HG03342 (cell line): ENCODE results near the gene SRP68.

Experiments
- ATAC-seq: cut with Tn5 transposase; IDR thresholded peaks from one replicate; pipeline ENCODE4 v1.9.1; 2021; ENCODE audit warnings: mild to moderate bottlenecking, moderate library complexity; ENCODE audit not compliant: unreplicated experiment

Gene SRP68

DNA sequence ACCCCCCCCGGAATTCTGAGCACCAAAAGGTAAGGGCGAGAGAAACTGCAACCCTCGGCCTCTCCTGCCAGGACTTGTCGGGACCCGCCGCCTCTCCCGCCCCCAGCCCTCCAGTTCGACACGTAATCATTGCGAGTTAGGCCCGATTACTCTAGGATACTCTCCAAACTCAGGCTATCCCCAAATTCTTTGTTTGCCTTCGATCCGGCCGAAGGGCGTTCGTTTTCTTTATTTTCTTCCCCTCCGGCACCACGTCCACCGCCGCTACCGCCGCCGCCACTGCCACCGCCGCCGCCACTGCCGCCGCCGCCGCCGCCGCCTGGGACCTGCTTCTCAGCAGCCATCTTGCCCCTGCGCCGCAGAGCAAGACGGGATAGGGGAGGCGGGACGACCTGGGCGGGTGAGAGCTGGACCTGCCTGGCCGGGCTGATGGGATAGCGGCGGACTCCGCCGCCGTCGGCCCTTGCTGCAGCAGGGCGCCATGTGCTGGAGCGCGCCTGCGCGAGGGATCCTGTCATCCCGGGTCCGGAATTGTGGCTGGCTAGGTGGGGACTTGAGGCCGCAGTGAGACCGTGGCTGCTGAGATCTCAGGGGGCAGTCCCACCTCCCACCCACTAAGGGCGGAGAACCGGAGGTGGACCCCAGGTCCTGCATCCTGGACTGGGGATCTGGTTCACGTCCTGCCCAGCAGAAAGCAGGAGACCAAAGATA is at the start of gene SRP68:
SRP68 (minus strand) TSS at position 370 of the 711 bp plus-strand sequence; CDS start at position 344, 26 bp downstream.
- peak; percentile 82 for ATAC-seq

DNA sequence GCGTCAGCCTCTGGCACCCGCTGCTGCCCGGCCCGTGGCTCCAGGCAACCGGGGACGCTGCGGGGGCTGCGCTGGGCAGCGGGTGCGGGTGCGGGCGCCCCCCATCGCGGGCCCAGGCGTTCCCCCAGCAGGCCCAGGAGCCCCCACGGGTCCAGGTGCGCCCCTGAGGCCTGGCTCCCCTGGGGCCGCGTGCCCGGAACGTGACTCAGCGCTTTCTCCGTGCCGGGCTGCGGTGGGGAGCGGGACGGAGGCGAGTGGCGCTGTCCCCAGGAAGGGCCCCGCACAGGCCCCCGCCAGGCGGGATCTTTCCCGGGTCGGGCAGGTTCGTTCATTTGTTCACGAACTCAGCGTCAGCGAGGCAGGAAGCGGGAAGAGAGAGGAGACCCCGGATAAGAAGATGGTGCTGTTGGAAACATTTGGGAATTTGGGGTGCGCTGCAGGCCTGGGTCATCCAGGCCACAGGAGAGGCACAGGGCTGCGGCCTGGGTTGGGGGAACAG is 49.7 kb upstream of the SRP68 start:
- peak; percentile 19 for ATAC-seq

DNA sequence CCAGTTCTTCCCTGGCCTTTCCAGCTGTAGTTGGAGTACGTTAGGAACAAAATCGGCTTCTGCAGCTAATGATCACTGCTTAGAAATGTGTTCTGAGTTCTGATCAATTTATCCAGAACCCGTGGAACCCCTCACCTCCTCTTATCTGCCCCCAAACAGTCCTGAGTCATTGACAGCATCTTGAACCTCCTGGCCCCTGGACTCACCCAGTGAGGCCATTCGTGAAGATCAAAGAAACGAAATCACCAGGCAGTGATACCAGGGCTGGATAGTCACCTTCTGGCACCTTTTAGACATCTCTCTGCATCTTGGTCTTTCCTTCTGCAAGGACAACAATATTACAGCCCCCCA is 48.3 kb upstream of the SRP68 start:
- no peak for ATAC-seq

DNA sequence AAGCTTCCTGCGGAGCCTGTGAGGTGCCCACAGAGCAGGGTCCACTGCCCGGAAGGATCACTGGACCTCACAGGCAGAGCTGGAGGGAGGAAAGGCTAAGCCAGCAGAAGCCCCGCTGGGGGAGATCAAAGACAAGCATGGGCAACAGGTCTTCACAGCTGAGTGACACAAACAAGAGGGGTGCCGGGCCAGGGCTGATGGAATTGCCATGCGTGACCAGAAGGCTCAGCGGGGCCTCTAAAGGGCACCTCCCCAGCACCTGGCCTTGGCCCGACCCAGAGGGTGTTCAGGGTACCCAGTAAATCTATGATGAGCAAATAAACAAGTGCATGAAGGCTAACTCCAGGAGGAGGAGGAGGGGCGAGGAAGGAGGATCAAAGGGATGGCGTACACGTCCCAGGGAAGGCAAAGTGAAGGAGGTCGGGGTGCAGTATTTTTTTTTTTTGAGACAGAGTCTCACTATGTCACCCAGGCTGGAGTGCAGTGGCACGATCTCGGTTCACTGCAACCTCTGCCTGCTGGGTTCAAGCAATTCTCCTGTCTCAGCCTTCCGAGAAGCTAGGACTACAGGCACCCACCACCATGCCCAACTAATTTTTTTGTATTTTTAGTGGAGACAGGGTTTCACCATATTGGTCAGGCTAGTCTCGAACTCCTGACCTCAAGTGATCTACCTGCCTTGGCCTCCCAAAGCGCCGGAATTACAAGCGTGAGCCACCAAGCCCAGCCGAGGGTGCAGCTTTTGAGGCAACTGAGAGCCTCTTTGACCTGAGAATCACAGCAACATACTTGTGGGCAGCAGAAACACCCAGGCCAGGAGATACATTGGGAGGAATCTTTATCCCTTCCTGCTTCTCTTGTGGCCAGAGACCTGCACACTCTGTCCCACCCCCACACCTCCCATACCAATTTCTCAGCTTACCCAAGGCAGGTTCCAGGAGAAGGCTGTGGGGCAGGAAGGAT is 47.4 kb upstream of the SRP68 start:
- no peak for ATAC-seq

DNA sequence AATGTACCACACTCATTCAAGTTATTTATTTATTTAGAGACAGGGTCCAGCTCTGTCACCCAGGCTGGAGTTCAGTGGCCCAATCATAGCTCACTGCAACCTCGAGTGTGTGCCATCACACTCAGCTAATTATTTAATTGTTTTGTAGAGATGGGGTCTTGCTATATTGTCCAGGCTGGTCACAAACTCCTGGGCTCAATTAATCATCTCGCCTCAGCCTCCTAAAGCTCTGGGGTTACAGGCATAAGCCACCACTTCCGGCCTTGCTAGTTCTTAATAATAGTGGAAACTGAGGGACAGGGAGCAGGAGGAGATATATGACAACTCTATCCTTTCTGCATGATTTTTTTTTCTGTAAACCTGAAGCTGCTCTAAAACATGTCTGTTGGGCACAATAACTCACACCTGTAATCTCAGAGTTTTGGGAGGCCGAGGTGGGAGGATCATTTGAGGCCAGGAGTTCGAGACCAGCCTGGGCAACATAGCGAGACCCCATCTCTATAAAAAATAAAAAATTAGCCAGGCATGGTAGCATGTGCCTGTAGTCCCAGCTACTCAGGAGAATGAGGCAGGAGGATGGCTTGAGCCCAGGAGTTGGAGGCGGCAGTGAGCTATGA is 42.9 kb upstream of the SRP68 start:
- ATAC-seq, result no peak

DNA sequence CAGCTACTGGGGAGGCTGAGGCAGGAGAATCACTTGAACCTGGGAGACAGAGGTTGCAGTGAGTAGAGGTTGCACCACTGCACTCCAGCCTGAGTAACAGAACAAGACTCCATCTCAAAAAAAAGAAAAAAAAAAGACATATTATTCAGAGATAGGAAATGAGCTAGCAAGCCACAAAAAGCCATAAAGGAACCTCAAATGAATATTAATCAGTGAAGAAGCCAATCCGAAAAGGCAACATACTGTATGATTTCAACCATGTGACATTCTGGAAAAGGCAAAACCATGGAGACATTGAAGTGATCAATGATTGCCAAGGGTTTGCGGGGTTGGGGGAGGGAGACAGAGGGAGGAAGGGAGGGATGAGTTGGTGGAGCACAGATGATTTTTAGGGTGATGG is 39.6 kb upstream of the SRP68 start:
- ATAC-seq, result no peak

DNA sequence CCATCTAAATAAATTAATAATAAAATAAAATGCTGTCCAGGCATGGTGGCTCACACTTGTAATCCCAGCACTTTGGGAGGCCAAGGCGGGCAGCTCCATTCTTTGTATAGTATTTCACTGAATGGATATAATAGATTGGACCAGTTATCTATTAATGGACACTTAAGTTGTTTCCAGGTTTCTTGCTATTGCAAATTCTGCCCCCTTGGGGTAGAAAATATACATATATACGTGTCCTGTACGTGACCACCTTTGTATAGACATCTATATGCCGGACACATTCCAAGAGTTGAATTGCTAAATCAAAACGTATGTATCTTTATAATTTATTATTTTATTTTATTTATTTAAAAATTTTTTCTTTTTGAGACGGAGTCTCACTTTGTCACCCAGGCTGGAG is 35.2 kb upstream of the SRP68 start:
- ATAC-seq, result no peak

DNA sequence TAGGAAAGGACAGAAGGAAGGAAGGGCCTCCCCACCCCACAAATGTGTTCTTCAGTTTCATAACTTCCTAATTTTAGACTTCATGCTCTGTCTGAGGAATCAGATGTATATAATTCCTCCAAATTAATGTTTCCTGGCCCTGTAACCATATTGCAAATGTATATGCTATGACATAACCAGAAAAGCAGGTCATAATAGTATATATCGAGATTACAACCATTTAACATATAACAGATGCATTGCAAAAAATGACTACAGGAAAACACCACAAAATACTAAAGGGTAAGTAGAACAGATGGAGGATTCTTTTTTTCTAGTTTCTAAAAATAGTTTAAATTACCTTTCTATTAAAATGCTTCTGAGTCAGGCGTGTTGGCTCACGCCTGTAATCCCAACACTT is 34.4 kb upstream of the SRP68 start:
- no peak for ATAC-seq

DNA sequence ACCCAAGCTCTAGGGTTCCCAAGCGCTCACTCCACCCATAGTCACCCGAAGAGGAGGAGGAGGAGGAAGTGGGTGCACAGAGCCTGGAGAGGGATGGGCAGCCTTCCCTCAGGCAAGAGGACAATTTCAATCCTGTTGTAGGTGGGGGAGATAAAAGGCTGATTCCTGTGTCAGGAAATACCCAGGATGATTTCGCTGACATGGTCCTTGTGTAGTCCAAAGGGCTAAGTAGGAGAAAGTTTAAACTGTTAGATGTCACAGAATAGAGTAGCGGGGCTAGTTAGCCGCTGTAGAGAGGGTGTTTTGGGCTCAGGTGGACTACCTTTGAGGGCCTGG is 32.5 kb upstream of the SRP68 start:
- no peak for ATAC-seq

DNA sequence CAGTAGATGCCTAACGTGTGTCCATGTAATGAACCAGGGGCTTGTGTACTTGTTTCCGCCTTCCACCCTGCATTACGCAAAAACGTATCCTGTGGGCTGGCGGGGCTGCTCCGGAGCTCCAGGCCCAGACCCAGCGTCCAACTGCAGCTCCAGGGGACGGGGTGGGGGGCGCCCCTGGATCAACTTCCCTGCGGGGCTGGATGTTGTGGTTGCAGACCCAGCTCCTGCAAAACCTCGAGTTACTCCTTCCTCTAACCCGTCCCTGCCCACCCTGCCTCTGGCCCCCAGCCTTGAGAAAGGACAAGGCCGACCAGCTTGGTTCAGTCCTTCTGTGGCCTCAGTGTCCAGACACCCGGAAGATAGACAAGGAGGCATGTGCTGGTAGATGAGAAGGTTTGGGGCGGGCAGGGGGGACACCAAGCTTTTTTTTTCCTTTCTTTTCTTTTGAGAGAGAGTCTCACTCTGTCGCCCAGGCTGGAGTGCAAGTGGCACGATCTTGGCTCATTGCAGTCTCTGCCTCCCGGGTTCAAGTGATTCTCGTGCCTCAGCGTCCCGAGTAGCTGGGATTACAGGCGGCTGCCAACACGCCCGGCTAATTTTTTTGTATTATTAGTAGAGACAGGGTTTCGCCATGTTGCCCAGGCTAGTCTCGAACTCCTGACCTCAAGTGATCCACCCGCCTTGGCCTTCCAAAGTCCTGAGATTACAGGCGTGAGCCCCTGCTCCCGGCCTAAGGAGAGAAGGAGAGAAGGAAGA is 32.0 kb upstream of the SRP68 start:
- ATAC-seq, result no peak

DNA sequence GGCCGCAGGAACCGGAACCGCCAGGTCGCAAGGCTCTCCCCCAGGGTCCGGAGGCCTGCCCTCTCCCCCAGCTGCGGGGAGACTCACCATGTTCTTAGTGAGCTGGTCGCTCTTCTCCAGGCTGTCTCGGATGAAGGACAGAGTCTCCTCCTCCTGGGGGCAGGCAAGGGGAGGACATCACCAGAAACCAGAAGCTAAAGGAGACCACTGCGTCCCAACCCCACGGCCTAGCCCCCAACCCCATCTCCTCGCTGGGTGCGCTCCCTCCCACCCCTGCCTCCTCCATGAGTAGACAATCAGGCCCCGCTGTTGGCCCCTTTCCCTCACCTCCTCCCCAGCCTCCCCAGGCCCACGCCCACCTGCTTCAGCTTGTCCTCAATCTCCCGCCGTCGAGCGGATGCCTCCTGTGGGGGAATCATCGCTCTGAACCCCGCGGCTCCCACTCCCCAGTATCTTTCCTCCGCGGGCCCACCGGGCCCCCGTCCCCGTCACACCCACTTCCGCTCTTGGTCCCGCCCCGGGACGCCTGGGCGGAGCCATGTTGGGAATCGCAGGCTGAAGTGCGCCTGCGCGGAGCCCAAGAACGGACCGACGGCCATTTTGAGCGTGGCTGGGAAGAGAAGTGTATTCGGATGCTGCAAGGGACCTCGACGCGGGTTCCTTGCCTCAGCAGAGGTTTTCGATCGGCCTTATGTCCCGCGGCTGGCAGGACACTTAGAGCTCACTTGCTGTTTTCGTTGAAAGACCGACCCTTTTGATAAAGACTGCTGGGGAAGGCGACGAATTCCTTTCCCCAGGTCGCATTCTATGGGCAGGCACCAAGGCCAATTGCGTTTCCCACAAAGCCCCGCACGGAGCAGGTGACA is 31.2 kb upstream of the SRP68 start, which contains the start of gene EXOC7:
EXOC7 (minus strand) TSS at position 514 of the 866 bp plus-strand sequence; CDS start at position 419, 95 bp downstream.
- peak; percentile 79 for ATAC-seq

DNA sequence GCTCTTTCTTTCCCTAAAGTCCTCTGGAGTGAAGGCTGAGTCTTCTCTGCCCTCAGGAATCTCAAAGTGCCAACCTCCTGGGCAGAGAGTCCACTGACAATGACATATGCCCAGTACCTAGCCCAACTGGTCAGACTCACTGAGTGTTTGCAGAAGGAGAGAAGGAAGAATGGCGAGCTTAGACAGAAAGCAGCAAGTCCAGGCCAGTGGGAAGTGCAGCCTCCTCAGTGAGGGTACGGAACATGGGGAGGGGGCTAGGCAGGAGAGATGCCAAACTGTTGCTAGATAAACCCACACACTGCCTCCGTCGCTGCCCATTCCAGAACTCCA is 30.6 kb upstream of the SRP68 start:
- no peak for ATAC-seq

DNA sequence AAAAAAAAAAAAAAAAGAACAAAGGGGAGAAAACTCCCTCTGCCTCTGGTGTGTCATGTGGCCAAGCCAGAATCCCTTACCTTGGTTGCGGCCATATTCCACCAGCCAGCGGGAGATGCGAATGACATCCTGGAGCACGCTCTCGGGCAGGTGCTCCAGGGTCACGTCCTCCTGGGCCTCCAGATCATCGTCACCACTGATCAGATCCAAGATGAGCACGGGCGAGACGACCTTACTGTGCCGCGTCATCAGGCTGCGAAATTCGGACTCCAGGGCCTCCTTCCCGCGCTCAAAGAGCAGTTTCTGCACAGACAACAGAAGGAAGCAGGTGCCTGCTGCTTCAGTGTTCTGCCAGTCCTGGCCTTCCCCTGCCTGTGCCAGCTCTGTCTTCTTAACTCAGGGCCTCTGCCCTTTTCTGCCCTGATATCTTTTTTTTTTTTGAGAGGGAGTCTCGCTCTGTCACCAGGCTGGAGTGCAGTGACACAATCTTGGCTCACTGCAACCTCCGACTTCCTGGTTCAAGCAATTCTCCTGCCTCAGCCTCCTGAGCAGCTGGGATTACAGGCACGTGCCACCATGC is 25.5 kb upstream of the SRP68 start:
- ATAC-seq, result no peak

DNA sequence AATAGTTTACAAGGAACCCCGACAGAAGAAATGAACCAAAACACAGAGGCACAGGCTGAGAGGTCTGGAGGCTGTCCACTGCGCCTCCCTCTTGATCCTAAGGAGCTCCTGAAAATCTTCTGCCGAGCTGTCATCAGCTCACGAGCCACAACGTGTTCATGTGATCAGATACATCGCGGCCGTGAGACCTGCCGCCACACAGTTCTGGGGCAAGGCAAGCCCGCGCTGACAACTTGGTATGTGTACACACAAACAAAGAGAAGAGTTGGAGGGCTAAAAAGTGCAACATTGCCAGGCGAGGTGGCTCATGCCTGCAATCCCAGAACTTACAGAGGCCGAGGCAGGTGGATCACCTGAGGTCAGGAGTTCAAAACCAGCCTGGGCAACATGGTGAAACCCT is 23.6 kb upstream of the SRP68 start:
- no peak for ATAC-seq

DNA sequence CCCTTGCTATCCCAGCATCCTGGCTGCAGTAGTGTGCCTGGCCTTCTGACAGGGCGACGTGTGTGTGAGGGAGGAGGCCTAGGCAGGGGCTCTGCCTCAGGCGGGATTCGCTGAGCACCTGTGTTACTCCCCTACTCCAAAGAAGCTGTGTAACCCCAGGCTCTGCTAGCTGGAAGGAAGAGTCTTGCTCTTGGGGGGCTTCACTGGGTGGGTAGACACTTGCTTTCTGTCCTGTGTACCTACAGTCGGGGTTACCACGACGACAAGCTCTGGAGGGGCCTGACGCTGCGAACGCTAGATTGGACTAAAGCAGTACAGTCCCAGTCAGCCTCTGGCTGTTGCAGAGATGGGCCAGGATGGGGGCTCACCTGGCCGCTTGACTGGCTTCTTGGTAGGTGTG is 21.7 kb upstream of the SRP68 start:
- no peak for ATAC-seq

DNA sequence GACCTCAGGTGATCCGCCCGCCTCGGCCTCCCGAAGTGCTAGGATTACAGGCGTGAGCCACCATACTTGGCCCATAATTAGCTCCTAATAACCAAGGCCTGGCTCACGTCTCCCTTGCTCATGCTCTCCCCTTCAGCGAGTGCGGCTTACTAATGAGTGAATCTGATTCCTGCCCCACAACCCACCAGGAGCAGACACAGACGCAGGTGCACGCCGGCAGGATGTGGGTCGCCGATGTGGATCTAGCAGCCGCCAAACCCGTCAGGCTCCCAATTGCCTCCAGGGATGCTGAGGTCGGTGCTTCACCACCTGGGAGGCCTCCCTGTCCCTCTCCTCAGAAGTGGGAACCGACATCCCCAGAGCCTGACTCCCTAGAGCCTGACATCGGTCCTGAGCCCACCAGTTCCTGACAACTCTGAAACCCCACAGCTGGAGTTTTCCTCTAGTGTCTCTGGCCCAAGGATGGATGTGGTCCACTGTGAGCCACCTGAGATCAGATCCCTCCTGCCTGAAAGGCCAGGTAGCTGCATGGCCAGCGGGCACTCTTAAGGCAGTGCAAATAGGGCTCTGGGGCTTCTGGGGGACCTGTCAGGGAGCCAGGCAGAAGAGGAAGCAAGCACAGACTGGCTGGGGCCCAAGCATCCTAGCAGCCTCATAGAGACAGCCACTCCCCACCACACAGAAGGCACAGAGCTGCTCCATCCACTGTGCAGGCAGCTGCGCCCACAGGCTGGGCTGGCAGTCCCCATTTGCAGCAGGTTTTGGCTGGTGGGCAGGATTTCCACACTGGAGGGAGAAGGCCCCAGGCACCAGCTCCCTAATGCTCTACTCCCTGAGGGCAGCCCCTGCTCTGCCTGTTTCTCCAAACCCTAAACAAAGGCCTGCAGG is 20.5 kb upstream of the SRP68 start:
- ATAC-seq, result no peak

DNA sequence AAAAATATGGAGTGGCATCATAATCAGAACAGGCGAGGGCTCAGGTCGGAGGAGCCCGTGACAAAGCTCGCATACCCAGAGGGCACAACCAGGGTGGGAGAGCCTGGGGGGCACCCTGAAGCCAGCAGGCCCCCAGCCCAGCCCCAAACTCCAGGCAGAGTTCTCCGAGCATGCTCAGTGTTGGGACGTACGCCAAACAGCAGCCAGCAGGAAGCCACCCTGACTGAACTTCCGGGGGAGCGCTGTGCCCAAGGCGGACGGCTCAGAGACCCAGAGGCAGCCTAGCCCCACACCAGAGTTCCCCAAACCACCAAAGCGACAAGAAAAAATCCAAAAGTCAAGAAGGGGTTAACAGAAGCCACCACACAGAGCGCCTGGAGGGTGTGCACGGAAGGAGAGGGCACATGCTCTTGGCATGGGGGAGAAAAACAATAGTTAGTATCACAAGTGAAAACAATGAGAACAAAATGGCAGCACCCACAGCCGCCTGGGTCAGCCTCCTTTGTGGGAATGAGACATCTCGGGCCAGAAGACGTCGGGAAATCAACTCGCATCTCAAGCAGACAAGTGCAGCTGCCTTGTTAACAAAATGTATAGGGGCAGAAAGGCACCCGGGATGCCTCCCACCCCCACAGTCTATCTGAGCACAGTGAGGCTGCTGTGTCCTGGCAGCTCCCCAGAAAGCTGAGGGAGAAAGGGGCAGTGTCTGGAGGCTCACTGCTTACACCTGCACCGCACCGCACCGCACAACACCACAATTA is 19.4 kb upstream of the SRP68 start:
- no peak for ATAC-seq
